Colonic mucosa (tissue), 4 donors: ENCODE measurements around the gene TMEM51. TPM values are rescaled to one million over a fixed set of nuclear protein-coding genes. Genes with fewer than 3 reads are reported as not detected.

Experiments used
- DNase-seq: peaks from one replicate; pipeline ENCODE4 v3.0.0-alpha.2; 2020
- H3K27ac ChIP-seq: fragments of 200-600 bp; one replicate; pipeline ENCODE4 v1.8.0; 2021
- H3K27me3 ChIP-seq: fragments of 200-600 bp; one replicate; pipeline ENCODE4 v1.8.0; 2021
- H3K36me3 ChIP-seq: fragments of 200-600 bp; one replicate; pipeline ENCODE4 v1.8.0; 2021
- H3K4me1 ChIP-seq: fragments of 200-600 bp; one replicate; pipeline ENCODE4 v1.8.0; 2021; ENCODE audit warnings: mild to moderate bottlenecking
- H3K4me3 ChIP-seq: fragments of 200-600 bp; one replicate; pipeline ENCODE4 v1.8.0; 2021
- H3K9ac ChIP-seq, 2 donors: one replicate each; pipeline ENCODE4 v1.7.0; 2013; ENCODE audit warnings: control low read depth in 2 of 2, low read depth in 2 of 2, low read length in 2 of 2
- H3K9me3 ChIP-seq: fragments of 200-600 bp; one replicate; pipeline ENCODE4 v1.8.0; 2021
- intact Hi-C: fragments of 100-400 bp; cut with DNase I; formaldehyde crosslinking; loops from one replicate; pipeline ENCODE4 v1.14.1; 2022
- total RNA-seq, 2 donors: library from RNA; stranded (reverse); fragmentation: NEBNext Ultra II Directional in 1 of 2; extraction: Animal tissue kit (Norgen Biotek cat#: 25700) in 1 of 2; gene quantifications; one replicate each; pipeline ENCODE4 v1.2.1, GENCODE V29; 2021
- TF ChIP-seq, protein P1 (sequence below): fragments of 200-600 bp; IDR thresholded peaks from one replicate; pipeline ENCODE4 v1.8.0; 2022; ENCODE audit warnings: antibody characterized with exemption, mild to moderate bottlenecking
- donor health status: healthy.
- donor health status: DM: no; HTN: no; CAD: no.
- donor health status: DM: no; HTN: no; CAD: no.

Gene TMEM51
- total RNA-seq, 2 donors from 2014 or later = 21.3 to 28.6 TPM

DNA sequence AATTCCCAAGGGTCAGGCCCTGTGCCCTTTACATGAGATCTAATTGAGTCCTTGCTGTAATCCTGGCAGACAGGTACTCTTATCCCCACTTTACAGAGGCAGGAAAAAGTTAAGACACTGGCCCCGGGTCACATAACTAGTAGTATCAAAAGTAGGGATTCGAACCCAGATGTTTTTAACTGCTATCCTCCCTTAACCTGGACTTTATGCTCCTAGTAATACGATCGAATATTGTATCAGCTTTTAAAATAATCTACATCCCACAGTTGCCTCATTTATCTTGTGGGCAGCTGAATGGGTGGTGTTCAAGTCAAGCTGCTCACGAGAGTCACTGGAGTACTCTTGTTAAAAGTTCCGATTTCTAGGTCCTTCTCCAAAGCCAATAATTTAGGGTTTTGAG lies 25.5 kb upstream of the TMEM51 start:
- TF ChIP-seq, protein P1, sequence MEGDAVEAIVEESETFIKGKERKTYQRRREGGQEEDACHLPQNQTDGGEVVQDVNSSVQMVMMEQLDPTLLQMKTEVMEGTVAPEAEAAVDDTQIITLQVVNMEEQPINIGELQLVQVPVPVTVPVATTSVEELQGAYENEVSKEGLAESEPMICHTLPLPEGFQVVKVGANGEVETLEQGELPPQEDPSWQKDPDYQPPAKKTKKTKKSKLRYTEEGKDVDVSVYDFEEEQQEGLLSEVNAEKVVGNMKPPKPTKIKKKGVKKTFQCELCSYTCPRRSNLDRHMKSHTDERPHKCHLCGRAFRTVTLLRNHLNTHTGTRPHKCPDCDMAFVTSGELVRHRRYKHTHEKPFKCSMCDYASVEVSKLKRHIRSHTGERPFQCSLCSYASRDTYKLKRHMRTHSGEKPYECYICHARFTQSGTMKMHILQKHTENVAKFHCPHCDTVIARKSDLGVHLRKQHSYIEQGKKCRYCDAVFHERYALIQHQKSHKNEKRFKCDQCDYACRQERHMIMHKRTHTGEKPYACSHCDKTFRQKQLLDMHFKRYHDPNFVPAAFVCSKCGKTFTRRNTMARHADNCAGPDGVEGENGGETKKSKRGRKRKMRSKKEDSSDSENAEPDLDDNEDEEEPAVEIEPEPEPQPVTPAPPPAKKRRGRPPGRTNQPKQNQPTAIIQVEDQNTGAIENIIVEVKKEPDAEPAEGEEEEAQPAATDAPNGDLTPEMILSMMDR = no peak
- Histone ChIP-seq H3K9me3 (no peaks in the 10 kb centered on the region), H3K27ac (no peak overlapping the region), H3K27me3 (no peaks in the 10 kb centered on the region), H3K36me3 (no peaks in the 10 kb centered on the region), H3K4me1 (no peaks in the 10 kb centered on the region), H3K9ac (no peak overlapping the region), H3K4me3 (no peak overlapping the region)
- intact Hi-C loops = loop anchor here (5.0 to 10.0 kb wide), 2 partner anchors 144 to 307 kb away; partner anchors contain the start of gene CTRC
- DNase-seq = no peak

GRCh38 chr1:15128520-15129313 lies 24.8 kb upstream of the TMEM51 start:
- H3K27ac ChIP-seq = no peak overlapping the region
- H3K36me3 ChIP-seq = no peaks in the 10 kb centered on the region
- no peak overlapping the region for H3K4me3 ChIP-seq
- no peaks in the 10 kb centered on the region for H3K9me3 ChIP-seq
- TF ChIP-seq, protein P1 = peak; percentile 94
- peak; percentile 80 for DNase-seq
- H3K27me3 ChIP-seq = no peaks in the 10 kb centered on the region
- no peaks in the 10 kb centered on the region for H3K4me1 ChIP-seq
- intact Hi-C loops = loop anchor here (5.0 to 10.0 kb wide), 2 partner anchors 144 to 306 kb away; partner anchors contain the start of gene CTRC
- H3K9ac ChIP-seq = peak overlapping the region in 1 of 2 donors; percentile 12

DNA sequence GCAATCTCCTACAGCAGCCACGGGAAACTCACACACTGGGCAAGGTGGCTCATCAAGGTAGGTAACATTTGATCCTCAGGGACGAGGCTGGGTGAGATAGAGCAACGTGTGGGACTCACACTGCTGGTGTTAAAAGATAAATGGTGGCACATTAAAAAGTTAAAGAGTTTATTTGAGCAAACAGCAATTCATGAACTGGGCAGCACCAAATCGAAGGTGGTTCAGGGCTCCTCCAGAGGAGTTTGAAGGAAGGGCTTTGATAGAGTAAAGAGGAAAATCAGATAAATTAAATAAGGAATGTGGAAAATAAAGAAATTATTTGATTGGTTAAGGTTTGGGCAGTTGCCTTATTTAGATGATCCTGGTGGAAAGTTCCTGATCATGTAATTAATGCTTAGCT lies 23.6 kb upstream of the TMEM51 start:
- H3K27me3 ChIP-seq = no peaks in the 10 kb centered on the region
- H3K27ac ChIP-seq = no peak overlapping the region
- TF ChIP-seq, protein P1 = no peak
- DNase-seq = no peak
- intact Hi-C loops = loop anchor here (2.0 to 10.0 kb wide), 3 partner anchors 142 to 305 kb away; partner anchors contain the start of gene CTRC
- H3K36me3 ChIP-seq = no peaks in the 10 kb centered on the region
- no peaks in the 10 kb centered on the region for H3K4me1 ChIP-seq
- no peaks in the 10 kb centered on the region for H3K9me3 ChIP-seq
- H3K9ac ChIP-seq = no peak overlapping the region
- no peak overlapping the region for H3K4me3 ChIP-seq

GRCh38 chr1:15130607-15131006 lies 22.9 kb upstream of the TMEM51 start:
- no peak overlapping the region for H3K27ac ChIP-seq
- no peak for DNase-seq
- H3K4me1 ChIP-seq = no peaks in the 10 kb centered on the region
- intact Hi-C loops = loop anchor here (2.0 kb wide), 1 partner anchor 174 kb away; no protein-coding TSS in a partner anchor
- no peak overlapping the region for H3K9ac ChIP-seq
- TF ChIP-seq, protein P1 = no peak
- no peaks in the 10 kb centered on the region for H3K36me3 ChIP-seq
- H3K4me3 ChIP-seq = no peak overlapping the region
- no peaks in the 10 kb centered on the region for H3K9me3 ChIP-seq
- H3K27me3 ChIP-seq = no peaks in the 10 kb centered on the region

- no peaks in the 10 kb centered on the region for H3K4me1 ChIP-seq
- H3K9me3 ChIP-seq = no peaks in the 10 kb centered on the region
- H3K4me3 ChIP-seq = no peak overlapping the region
- no peak overlapping the region for H3K9ac ChIP-seq
- no peak for DNase-seq
- TF ChIP-seq, protein P1 = no peak
- no peak overlapping the region for H3K27ac ChIP-seq
- intact Hi-C loops = no loop called here
- H3K27me3 ChIP-seq = no peaks in the 10 kb centered on the region
- no peaks in the 10 kb centered on the region for H3K36me3 ChIP-seq
Observed at GRCh38 chr1:15132965-15133364, 20.6 kb upstream of the TMEM51 start.
